GM23338 (cell line): ENCODE data around the gene C6orf89.

ENCODE experiments used
- CREB1 ChIP-seq: fragments of 250-450 bp; sonication (Bioruptor Pico); IDR thresholded peaks from 2 replicates; pipeline ENCODE4 v1.5.0; 2020; ENCODE audit warnings: low read depth, mild to moderate bottlenecking, moderate library complexity
- CTCF ChIP-seq, 2 experiments: fragments of 200-600 bp in 1 of 2; sonication (generic) in 1 of 2; conservative IDR thresholded peaks; 2 replicates each; pipeline versions ENCODE4 v1.5.1 to v1.6.1; 2016 to 2017; ENCODE audit warnings: antibody characterized with exemption in 2 of 2, low read depth in 2 of 2, mild to moderate bottlenecking in 2 of 2, moderate library complexity in 1 of 2
- ETS1 ChIP-seq: IDR thresholded peaks from 2 replicates; pipeline ENCODE4 v1.6.1; 2016; ENCODE audit warnings: antibody characterized with exemption
- EZH2phosphoT487 ChIP-seq: fragments of 200-600 bp; sonication (generic); IDR thresholded peaks from one replicate; pipeline ENCODE4 v1.8.1; 2018; ENCODE audit warnings: antibody characterized with exemption; ENCODE audit not compliant: unreplicated experiment
- POLR2AphosphoS5 ChIP-seq: IDR thresholded peaks from 2 replicates; pipeline ENCODE4 v1.6.1; 2016; ENCODE audit warnings: antibody characterized with exemption, low read depth
- ZNF331 ChIP-seq: fragments of 250-450 bp; sonication (Bioruptor Pico); IDR thresholded peaks from 2 replicates; pipeline ENCODE4 v1.5.0; 2020; ENCODE audit warnings: low read depth, mild to moderate bottlenecking, moderate library complexity

DNA sequence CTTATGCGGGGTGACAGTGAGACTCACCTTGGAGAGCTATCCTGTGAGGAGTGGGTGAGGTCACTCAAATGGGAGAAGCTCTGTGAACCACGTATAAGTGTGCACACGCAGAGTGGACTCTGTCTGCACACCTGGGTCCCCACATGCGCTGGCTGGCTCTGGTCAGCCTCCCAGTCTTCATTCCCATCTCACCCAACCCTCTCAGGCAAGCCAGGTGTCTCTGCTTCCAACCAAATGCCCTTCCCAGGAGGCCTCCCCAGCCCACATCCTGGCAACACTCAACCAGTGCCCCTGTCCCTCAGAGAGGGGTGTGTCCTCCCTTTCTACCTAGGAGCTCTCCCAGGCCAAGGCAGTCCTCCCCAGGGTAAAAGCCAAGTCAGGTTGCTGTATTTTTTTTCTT lies 60.8 kb downstream of the C6orf89 start:
- TF ChIP-seq CREB1 (CRISPR knock-in tag) (no peak), EZH2phosphoT487 (no peak), CTCF (conservative IDR thresholded peaks at IDR 0.05; ENCODE audit: low read depth in 2 of 2) (no peak), POLR2AphosphoS5 (no peak), ETS1 (no peak), ZNF331 (CRISPR knock-in tag) (no peak)
